NCI-H2081 treated with DMSO at 0.1 percent for 48 hours (cell line): ENCODE data around the gene MSH2.
"Not testable (repeated sequence)": the region's sequence is repeated elsewhere in the genome, so short reads cannot be mapped to it uniquely, and the experiment has no call there.

Experiments
- DNase-seq: peaks from one replicate; lab custom pipeline; 2025; lab: John Stamatoyannopoulos, UW

The MSH2 gene

DNA sequence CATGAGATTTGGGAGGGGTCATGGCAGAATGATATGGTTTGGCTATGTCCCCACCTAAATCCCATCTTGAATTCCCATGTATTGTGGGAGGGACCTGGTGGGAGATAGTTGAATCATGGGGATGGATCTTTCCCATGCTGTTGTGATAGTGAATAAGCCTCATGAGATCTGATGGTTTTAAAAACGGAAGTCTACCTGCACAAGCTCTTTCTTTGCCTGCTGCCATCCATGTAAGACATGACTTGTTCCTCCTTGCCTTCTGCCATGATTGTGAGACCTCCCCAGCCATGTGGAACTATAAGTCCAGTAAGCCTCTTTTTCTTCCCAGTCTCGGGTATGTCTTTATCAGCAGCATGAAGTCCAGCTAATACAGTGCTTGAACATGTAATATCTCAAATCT is 5.0 kb downstream of the MSH2 start:
- DNase-seq, result not testable (repeated sequence)

DNA sequence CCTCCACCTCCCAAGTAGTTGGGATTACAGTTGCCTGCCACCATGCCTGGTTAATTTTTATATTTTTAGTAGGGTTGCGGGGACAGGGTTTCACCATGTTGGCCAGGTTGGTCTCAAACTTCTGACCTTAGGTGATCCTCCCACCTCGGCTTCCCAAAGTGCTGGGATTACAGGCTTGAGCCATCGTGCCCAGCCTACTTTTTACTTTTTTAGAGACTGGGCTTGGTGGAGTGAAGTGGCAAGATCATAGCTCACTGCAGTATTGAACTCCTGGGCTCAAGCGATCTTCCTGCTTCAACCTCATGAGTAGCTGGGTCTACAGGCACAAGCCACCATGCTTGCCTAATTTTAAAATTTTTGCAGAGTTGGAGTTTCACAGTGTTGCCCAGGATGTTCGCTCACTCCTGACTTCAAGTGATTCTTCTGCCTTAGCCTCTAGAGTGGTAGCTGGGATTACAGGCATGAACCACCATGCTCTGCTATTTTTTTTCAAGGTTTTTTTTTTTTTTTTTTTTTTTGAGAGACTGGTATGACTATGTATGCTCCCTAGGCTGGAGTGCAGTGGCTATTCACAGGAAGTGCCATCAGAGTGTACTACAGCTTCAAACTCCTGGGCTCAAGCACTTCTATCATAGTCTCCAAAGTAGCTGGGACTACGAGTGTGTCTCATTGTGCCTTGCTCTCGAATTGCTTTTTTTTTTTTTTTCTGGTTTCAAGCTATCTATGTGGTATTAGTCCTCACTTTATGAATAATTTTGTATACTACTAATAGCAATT is 11.9 kb downstream of the MSH2 start:
- no peak for DNase-seq

DNA sequence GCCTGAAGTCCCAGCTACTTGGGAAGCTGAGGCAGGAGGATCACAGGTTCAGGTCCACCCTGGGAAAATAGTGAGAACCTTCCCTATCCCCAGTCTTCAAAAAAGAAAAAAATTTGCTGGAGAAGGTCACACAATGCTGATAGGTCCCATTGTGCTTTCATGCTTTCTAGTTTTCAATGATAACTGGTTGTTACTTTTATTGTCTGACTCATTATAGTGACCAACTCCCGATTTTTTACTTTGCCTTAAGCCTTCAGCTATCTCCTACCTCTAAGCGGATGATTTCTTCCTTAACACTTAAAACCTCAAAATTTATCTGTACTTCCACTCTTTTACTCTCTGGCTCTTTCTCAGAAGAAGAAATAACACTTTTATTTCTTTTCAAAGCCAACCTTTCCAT is 17.3 kb downstream of the MSH2 start:
- no peak for DNase-seq

DNA sequence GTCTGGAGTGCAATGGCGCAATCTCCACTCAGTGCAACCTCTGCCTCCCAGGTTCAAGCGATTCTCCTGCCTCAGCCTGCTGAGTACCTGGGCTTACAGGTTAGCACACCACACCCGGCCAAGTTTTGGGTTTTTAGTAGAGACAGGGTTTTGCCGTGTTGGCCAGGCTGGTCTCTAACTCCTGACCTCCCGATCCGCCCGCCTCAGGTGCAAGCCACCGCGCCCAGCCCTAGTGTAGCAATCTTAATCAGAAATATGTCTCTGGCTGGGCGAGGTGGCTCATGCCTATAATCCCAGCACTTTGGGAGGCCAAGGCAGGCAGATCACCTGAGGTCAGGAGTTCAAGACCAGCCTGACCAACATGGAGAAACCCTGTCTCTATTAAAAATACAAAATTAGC is 17.7 kb downstream of the MSH2 start:
- DNase-seq, result not testable (repeated sequence)

DNA sequence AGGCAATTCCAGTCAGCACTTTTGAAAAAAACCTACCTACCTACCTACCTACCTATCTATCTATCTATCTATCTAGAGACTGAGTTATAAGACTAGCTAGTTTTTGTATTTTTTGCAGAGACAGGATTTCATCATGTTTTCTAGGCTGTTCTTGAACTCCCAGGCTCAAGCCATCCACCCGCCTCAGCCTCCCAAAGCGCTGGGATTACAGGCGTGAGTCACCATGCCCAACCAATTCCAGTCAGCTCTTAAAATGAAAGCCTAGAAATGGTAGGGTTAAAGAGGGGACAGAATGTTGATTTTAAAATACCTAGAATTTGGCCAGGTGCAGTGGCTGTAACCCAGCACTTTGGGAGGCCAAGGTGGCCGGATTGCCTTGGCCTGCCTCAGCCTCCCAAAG is 19.1 kb downstream of the MSH2 start:
- DNase-seq, result no peak

DNA sequence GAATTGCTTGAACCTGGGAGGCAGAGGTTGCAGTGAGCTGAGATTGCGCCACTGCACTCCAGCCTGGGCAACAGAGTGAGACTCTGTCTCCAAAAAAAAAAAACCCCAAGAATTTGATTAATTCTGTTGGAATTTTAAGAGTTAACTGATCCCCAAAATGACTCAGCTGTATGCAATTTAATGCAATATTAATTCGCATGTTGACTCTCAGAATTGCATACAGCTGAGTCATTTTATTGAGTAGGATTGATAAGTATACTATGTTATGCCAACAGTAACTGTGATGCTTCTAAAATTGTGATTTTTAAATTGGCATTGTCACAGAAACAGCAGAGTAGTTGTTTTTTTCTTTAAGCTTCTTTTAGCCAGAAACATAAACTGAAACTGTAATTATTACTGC is 19.6 kb downstream of the MSH2 start:
- DNase-seq, result no peak

DNA sequence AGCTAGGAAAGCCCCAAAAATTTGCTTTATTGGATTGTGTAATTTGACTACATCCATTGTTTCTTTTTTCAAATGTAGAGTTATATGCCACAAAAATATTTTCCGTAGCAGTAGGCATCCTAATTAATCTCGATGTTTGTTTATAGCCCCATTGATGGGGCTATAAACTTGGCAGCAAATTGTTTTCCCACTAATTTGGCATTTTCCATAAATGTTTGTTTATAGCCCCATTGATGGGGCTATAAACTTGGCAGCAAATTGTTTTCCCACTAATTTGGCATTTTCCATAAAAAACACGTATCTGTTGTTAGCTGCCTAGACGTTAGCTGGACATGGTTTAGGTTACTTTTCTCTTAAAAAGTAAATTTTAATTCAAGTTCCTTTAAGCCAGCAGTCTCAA is 23.8 kb downstream of the MSH2 start:
- DNase-seq, result no peak

DNA sequence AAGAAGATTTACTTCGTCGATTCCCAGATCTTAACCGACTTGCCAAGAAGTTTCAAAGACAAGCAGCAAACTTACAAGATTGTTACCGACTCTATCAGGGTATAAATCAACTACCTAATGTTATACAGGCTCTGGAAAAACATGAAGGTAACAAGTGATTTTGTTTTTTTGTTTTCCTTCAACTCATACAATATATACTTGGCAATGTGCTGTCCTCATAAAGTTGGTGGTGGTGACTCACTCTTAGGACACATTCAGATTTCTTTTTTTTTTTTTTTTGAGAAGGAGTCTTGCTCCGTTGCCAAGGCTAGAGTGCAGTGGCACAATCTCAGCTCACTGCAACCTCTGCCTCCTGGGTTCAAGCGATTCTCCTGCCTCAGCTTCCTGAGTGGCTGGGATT is 26.8 kb downstream of the MSH2 start:
- DNase-seq, result no peak

DNA sequence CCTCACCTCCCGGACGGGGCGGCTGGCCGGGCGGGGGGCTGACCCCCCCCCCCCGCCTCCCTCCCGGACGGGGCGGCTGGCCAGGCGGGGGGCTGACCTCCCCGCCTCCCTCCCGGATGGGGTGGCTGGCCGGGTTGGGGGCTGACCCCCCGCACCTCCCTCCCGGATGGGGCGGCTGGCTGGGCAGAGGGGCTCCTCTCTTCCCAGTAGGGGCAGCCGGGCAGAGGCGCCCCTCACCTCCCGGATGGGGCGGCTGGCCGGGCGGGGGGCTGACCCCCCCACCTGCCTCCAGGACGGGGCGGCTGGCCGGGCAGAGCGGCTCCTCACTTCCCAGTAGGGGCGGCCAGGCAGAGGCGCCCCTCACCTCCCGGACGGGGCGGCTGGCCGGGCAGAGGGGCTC is 30.1 kb downstream of the MSH2 start:
- not testable (repeated sequence) for DNase-seq

DNA sequence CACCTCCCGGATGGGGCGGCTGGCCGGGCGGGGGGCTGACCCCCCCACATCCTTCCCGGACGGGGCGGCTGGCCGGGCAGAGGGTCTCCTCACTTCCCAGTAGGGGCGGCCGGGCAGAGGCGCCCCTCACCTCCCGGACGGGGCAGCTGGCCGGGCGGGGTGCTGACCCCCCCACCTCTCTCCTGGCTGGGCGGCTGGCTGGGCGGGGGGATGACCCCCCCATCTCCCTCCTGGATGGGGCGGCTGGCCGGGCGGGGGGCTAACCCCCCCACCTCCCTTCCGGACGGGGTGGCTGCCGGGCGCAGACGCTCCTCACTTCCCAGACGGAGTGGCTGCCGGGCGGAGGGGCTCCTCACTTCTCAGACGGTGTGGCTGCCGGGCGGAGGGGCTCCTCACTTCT is 30.5 kb downstream of the MSH2 start:
- DNase-seq, result not testable (repeated sequence)

DNA sequence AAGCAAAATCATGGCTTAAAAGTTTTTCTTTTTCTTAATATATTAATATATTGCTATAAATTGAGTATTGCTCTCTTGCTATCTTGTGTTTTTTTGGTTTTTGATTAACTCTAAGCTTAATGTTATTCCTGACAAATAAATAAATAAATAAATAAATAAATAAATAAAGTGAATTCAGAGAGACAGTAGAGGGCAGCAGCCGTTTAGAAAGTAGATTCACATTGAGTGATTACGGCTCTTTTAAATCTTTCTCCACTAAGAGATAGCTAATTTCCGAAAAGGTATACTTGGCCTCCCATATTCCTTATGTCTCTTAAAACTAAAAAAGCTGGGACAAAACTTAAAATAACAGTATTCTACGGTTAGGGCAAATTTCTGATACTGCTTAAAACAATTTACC is 34.3 kb downstream of the MSH2 start:
- no peak for DNase-seq

DNA sequence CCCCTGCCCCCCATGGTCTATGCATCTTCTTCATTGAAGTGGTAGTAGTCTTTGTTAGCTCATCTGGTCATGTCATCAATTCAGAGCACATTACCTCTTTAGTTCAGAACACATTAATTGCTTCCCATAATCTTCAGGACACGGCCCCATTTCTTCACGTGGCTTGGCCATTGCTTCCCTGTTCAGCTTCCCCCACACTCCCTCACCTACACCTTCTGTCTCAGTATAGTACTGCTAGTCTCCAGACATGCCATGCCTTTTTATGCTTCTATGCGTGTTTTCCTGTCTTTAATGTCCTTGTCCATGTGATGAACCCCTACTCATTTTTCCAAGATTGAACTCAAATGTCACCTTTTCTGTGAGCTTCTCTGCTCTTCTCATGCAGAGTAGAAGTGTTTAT is 35.1 kb downstream of the MSH2 start:
- no peak for DNase-seq

DNA sequence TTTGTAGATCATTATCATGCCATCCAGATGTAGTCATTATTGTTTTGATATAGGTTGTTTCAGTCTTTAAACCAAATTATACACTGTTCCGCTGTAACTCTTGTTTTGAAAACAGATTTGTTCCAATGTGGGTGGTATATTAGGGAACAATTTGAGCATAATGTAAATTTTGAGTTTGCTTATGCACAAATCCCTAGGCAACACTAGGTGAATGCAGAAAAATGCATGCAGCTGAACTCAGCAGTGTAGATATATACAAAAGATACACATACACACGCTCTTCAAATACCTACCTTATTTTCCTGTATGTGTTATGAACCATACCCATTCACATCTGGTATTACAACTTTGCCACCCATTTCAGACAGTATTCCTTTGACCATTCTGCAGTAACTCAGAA is 35.8 kb downstream of the MSH2 start:
- no peak for DNase-seq

DNA sequence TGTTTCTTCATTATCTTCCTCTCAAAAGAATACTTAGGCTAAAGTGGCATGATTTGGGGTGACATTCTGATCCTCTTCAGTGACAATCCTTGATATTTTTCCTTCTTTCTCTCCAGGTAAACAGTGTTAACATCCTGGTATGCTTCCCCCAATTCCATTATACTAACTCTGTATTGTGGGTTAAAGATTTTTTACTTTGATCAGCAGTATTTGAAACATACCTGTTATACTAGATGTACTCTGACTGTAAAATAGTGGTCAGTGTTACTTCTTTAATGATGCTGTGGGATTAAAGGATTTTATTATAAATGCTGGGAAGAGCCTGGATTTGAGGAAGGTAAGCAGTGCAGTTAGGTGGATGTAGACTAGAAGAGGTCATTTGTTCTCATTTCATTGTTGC is 48.8 kb downstream of the MSH2 start:
- DNase-seq, result no peak

DNA sequence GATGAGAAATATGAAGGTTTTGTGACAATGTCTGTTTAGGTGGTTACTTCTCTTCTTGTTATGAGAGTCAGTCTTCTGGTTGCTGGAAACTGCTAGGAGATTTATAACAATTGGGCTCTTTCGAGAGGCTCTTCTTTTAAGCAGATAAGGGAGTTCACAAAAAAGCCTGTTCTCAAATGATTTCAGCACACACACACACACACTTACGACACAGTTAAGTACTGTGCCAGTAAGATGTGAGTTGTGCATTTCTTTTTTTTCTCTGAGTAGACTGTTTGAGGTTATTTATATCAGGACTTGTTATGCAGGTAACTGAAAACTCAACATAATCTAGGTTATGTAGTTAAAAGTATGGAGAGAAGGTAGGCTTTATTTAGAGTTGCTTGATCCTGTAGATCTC is 49.8 kb downstream of the MSH2 start:
- DNase-seq, result no peak

DNA sequence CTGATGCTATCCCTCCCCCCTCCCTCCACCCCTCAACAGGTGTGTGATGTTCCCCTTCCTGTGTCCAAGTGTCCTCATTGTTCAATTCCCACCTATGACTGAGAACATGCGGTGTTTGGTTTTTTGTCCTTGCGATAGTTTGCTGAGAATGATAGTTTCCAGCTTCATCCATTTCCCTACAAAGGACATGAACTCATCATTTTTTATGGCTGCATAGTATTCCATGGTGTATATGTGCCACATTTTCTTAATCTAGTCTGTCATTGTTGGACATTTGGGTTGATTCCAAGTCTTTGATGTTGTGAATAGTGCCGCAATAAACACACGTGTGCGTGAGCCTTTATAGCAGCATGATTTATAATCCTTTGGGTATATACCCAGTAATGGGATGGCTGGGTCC is 51.9 kb downstream of the MSH2 start:
- DNase-seq, result not testable (repeated sequence)

DNA sequence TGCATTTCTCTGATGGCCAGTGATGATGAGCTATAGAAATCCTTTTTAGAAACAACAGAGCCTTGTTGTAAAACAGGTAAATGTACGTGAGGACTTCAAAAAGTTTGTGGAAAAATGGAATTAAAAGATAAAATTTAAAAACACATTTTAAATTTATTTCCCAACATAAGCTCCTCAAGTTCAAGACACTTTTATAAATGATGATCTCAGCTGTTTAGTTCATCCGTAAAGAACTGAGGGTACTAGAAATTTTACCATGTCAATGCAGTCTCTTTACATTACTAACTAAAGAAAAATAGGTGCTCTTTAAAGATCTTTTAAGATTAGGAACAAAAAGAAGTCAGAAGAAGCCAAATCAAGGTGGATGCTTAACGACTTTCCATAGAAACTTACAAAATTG is 52.5 kb downstream of the MSH2 start:
- DNase-seq, result no peak

DNA sequence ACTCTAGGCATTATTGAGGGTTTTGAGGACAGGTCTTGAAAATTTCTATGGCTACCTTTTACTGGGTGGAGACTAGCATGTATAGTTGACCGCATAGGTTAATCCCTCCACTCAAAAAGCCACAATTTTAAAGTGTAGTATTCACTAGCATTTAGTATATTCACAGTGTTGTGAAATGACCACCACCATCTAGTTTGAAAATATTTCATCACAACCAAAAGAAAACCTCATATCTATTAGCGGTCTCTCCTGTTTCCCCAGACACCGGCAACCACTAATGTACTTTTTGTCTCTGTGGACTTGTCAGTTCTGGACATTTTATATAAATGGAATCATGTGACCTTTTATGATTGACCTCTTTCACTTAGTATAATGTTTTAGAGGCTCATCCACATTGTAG is 53.9 kb downstream of the MSH2 start:
- no peak for DNase-seq

DNA sequence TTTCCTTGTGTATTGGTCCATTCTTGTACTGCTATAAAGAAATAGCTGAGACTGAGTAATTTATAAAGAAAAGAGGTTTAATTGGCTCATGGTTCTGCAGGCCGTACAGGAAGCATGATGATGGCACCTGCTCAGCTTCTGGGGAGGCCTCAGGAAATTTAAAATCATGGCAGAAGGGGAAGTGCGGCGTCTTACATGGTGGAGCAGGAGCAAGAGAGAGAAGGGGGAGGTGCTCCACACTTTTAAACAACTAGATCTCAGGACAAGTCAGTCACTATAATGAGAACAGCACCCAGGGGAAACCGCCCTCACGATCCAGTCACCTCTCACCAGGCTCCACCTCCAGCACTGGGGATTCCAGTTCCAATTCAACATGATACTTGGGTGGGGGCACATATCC is 54.3 kb downstream of the MSH2 start:
- DNase-seq, result no peak

DNA sequence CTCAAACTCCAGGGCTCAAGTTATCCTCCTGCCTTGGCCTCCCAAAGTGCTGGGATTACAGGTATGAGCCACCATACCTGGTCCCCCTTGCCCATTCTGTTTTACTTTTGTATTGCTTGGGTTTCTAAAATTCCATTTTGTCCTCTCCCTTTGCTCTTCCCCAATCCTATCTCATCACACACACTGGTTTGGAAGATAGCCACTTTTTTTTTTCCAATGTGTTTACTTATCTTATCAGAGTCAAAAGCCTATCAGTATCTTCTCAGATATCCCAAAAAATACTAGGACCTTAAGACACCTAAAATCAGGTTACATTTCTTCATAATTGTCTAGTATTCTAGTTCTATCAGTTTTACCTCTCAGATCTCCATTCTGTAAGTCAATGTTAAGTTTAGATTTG is 56.1 kb downstream of the MSH2 start:
- DNase-seq, result no peak

DNA sequence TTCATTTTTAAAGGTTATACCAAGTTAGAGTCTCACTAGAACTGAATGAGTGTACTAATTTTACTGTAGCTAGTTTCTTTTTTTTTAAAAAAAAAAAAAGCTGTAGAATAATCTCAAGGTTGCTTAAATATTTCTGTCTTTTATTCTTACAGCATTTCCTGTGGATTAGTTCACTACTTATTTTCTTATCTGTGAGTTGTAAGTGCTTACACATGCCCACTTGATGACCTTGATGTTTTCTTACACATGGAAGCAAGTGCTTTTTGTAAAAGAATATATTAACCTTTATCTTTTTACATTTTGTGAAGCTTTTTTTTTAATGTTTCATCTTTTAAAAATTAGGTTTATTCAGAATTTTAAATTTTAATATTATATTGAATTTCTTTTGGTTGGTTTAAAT is 57.8 kb downstream of the MSH2 start:
- DNase-seq, result no peak

DNA sequence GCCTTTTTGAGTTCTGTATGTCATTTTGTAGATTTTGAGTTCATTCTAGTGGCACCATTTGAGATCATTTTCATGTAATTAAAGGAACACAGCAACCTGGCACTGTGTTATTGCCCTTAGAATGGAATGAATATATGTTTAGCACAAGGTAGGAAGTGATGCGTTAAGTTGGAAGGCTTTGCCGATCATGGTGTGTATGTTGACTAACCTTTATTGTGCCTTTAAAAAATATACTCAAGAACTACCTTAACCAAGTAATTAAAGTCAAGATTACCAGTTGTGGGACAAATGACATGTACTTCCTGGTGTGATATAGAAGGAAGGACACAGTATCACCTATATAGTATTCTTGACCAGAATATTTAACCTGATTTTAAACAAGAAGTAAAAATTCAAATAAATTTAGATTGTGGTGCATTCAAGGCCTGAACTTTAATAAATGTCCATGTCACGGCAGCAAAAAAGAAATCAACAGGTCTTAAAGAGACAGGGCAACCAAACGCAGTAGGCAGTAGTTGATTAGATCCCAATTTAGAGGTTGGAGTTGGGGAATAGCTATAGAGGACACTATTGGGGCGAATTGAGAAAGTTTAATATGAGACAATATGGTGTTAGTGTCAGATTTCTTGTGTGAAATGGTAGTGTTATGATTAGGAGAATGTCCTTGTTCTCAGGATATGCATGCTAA is 68.6 kb downstream of the MSH2 start:
- DNase-seq, result no peak

DNA sequence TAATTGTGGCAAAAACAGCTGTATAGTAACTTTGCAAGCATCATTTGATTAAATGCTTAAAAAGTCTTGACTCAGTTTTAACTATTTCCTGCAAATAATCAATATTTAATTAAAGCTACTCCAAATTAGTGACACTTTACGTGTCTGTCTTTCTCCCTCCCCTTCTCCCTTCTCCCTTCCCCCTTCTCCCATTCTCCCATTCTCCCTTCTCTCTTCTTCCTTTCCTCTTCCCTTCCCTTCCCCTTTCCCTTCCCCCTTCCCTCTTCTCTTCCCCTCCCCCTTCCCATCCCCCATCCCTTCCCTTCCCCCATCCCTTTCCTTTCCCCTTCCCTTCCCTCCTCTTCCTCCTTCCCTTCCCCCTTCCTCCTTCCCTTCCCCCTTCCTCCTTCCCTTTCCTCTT is 76.9 kb downstream of the MSH2 start:
- DNase-seq, result no peak

DNA sequence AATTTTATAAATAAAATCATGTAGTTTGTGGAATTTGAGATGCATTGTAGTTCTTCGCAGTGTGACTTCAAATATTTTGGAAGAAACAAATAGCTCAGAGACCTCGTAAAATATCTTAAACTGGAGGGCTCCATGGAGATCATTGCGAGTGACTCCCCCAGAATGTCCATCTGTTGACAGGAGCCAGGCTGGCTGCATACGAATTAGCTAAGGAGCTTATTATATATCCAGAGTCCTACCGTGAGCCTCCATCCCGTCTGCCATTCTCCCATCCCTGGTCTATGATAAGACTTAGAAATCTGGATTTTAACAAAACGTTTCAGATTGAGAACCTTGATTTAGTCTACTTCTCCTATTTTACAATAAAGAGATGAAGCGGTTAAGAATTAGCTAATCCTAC is 80.2 kb downstream of the MSH2 start:
- DNase-seq, result no peak
